Endothelial cell (in vitro differentiated cells): ENCODE measurements around the gene ITGB5. TPM values are rescaled to one million over a fixed set of nuclear protein-coding genes. Genes with fewer than 3 reads are reported as not detected.

Experiments
- DNase-seq: peaks from one replicate; pipeline ENCODE4 v3.0.0; 2021; ENCODE audit warnings: low spot score
- H3K27ac Mint-ChIP-seq: one replicate; pipeline ENCODE4 v1.8.0; 2021; ENCODE audit warnings: mixed read lengths, inconsistent platforms; ENCODE audit not compliant: unreplicated experiment
- H3K27me3 Mint-ChIP-seq: one replicate; pipeline ENCODE4 v1.8.0; 2021; ENCODE audit warnings: mild to moderate bottlenecking, moderate library complexity, mixed read lengths, inconsistent platforms; ENCODE audit not compliant: unreplicated experiment
- H3K36me3 Mint-ChIP-seq: one replicate; pipeline ENCODE4 v1.8.0; 2021; ENCODE audit warnings: mild to moderate bottlenecking, low read depth, mixed read lengths, inconsistent platforms; ENCODE audit not compliant: unreplicated experiment
- H3K4me1 Mint-ChIP-seq: one replicate; pipeline ENCODE4 v1.8.0; 2021; ENCODE audit warnings: mild to moderate bottlenecking, mixed read lengths, inconsistent platforms; ENCODE audit not compliant: unreplicated experiment
- H3K4me3 Mint-ChIP-seq: one replicate; pipeline ENCODE4 v1.8.0; 2021; ENCODE audit warnings: mild to moderate bottlenecking, mixed read lengths, inconsistent platforms; ENCODE audit not compliant: unreplicated experiment
- H3K9me3 Mint-ChIP-seq: one replicate; pipeline ENCODE4 v1.8.0; 2021; ENCODE audit warnings: mixed read lengths, inconsistent platforms; ENCODE audit not compliant: unreplicated experiment
- CTCF ChIP-seq: fragments of 200-600 bp; sonication (generic); IDR thresholded peaks from one replicate; pipeline ENCODE4 v1.5.0; 2021; ENCODE audit warnings: antibody characterized with exemption; ENCODE audit not compliant: unreplicated experiment
- total RNA-seq: library from RNA; stranded (reverse); fragmentation: NEBNext Ultra II Directional; extraction: Animal tissue kit (Norgen Biotek cat#: 25700); gene quantifications from one replicate; pipeline ENCODE4 v1.2.1, GENCODE V29; 2021; ENCODE audit not compliant: unreplicated experiment

The ITGB5 gene
- total RNA-seq, 1 donor from 2014 or later: 55.2 TPM

GRCh38 chr3:124879337-124879680, 7.9 kb downstream of the ITGB5 start:
- no peak for TF ChIP-seq CTCF
- H3K4me3 Mint-ChIP-seq: no peak overlapping the region
- H3K4me1 Mint-ChIP-seq: peaks cover 33% of the 10 kb centered on the region
- H3K36me3 Mint-ChIP-seq: no peaks in the 10 kb centered on the region
- no peak overlapping the region for H3K27ac Mint-ChIP-seq
- no peaks in the 10 kb centered on the region for H3K9me3 Mint-ChIP-seq
- DNase-seq: no peak
- peaks cover 5% of the 10 kb centered on the region for H3K27me3 Mint-ChIP-seq

GRCh38 chr3:124878561-124879336, 8.4 kb downstream of the ITGB5 start:
- Mint-ChIP-seq H3K4me1 (peaks cover 28% of the 10 kb centered on the region), H3K27ac (no peak overlapping the region), H3K9me3 (no peaks in the 10 kb centered on the region), H3K4me3 (no peak overlapping the region), H3K27me3 (peaks cover 5% of the 10 kb centered on the region), H3K36me3 (no peaks in the 10 kb centered on the region)
- DNase-seq: no peak
- TF ChIP-seq CTCF: no peak

- H3K36me3 Mint-ChIP-seq: no peaks in the 10 kb centered on the region
- H3K27me3 Mint-ChIP-seq: peaks cover 5% of the 10 kb centered on the region
- no peak for TF ChIP-seq CTCF
- no peaks in the 10 kb centered on the region for H3K9me3 Mint-ChIP-seq
- DNase-seq: no peak
- H3K4me1 Mint-ChIP-seq: peaks cover 22% of the 10 kb centered on the region
- no peak overlapping the region for H3K27ac Mint-ChIP-seq
- no peak overlapping the region for H3K4me3 Mint-ChIP-seq
These were observed 9.5 kb downstream of the ITGB5 start for GRCh38 chr3:124877674-124878073.

GRCh38 chr3:124876401-124876878, 10.7 kb downstream of the ITGB5 start:
- Mint-ChIP-seq H3K9me3 (no peaks in the 10 kb centered on the region), H3K4me1 (peaks cover 18% of the 10 kb centered on the region), H3K4me3 (no peak overlapping the region), H3K27me3 (no peaks in the 10 kb centered on the region), H3K27ac (no peak overlapping the region), H3K36me3 (no peaks in the 10 kb centered on the region)
- TF ChIP-seq CTCF: no peak
- no peak for DNase-seq

- H3K4me1 Mint-ChIP-seq: peaks cover 9% of the 10 kb centered on the region
These were observed 13.9 kb downstream of the ITGB5 start for GRCh38 chr3:124873226-124873625.

More at GRCh38 chr3:124873226-124873625, 13.9 kb downstream of the ITGB5 start:
- Mint-ChIP-seq H3K27me3 (no peaks in the 10 kb centered on the region), H3K4me3 (no peak overlapping the region), H3K9me3 (no peaks in the 10 kb centered on the region), H3K27ac (no peak overlapping the region), H3K36me3 (peaks cover under 1% of the 10 kb centered on the region)
- no peak for TF ChIP-seq CTCF
- no peak for DNase-seq
